Esophagus muscularis mucosa (tissue), 3 donors: ENCODE measurements around the gene CUL2.

Experiments
- POLR2A ChIP-seq: fragments of 450-650 bp; IDR thresholded peaks from one replicate; pipeline ENCODE4 v1.6.1; 2017; ENCODE audit warnings: antibody characterized with exemption, moderate library complexity, mild to moderate bottlenecking, low read depth
- POLR2AphosphoS5 ChIP-seq, 2 donors: sonication (generic); formaldehyde crosslinking; IDR thresholded peaks; one replicate each; pipeline ENCODE4 v1.6.1; 2017; ENCODE audit warnings: antibody characterized with exemption in 2 of 2
- TF ChIP-seq, protein P1 (sequence below), 3 experiments: fragments of 200-600 bp in 2 of 3; fragments of 450-650 bp in 1 of 3; sonication (generic) in 2 of 3; IDR thresholded peaks; one replicate each; pipeline ENCODE4 v1.5.1; 2017 to 2019; ENCODE audit warnings: antibody characterized with exemption in 3 of 3, mild to moderate bottlenecking in 2 of 3, moderate library complexity in 1 of 3

GRCh38 chr10:35059481-35059880, 30.7 kb downstream of the CUL2 start:
- TF ChIP-seq, protein P1, sequence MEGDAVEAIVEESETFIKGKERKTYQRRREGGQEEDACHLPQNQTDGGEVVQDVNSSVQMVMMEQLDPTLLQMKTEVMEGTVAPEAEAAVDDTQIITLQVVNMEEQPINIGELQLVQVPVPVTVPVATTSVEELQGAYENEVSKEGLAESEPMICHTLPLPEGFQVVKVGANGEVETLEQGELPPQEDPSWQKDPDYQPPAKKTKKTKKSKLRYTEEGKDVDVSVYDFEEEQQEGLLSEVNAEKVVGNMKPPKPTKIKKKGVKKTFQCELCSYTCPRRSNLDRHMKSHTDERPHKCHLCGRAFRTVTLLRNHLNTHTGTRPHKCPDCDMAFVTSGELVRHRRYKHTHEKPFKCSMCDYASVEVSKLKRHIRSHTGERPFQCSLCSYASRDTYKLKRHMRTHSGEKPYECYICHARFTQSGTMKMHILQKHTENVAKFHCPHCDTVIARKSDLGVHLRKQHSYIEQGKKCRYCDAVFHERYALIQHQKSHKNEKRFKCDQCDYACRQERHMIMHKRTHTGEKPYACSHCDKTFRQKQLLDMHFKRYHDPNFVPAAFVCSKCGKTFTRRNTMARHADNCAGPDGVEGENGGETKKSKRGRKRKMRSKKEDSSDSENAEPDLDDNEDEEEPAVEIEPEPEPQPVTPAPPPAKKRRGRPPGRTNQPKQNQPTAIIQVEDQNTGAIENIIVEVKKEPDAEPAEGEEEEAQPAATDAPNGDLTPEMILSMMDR (IDR thresholded peaks at IDR 0.05), result no peak
- TF ChIP-seq POLR2A (no peak), POLR2AphosphoS5 (IDR thresholded peaks at IDR 0.05) (no peak)
